Measurements from ENCODE around the gene BNC2.

The BNC2 gene

GRCh38 chr9:16817514-16817913, 53.0 kb downstream of the BNC2 start:
- H3K27ac ChIP-seq (ENCODE audit: poor library complexity, severe bottlenecking): no peak overlapping the region
- no peak overlapping the region for H3K4me3 ChIP-seq (ENCODE audit: severe bottlenecking)
- H3K36me3 ChIP-seq (ENCODE audit: low read depth): no peaks in the 10 kb centered on the region
- H3K9me3 ChIP-seq (ENCODE audit: severe bottlenecking): no peaks in the 10 kb centered on the region
- TF ChIP-seq CTCF (IDR thresholded peaks at IDR 0.05; ENCODE audit: poor library complexity, severe bottlenecking): no peak
- H3K4me1 ChIP-seq (ENCODE audit: insufficient read depth, poor library complexity, severe bottlenecking): no peaks in the 10 kb centered on the region
- ATAC-seq (ENCODE audit: low read depth): no peak
- DNase-seq (ENCODE audit: low spot score): no peak
- no peaks in the 10 kb centered on the region for H3K27me3 ChIP-seq (ENCODE audit: insufficient read depth, poor library complexity, severe bottlenecking)

DNA sequence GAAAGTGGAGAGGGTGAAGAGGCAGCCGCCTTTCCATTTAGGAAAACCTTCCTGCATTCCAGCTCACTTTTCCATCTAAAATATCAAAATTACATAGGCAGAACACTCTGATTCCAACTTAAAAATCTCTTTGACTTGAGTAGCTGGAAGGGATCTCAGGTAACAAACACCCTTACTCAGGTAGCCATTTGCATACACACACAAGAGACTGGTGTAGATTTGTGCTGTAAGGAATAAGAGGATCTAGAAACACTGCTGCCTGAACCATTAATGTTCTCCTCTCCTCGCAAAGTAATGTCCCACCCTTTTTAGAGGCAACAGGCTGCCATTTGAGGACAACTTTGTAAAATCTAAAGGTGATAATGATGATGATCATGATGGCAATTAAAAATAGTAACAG, 53.5 kb downstream of the BNC2 start:
- H3K27ac ChIP-seq (ENCODE audit: poor library complexity, severe bottlenecking): no peak overlapping the region
- no peak for ATAC-seq (ENCODE audit: low read depth)
- TF ChIP-seq CTCF (IDR thresholded peaks at IDR 0.05; ENCODE audit: poor library complexity, severe bottlenecking): no peak

DNA sequence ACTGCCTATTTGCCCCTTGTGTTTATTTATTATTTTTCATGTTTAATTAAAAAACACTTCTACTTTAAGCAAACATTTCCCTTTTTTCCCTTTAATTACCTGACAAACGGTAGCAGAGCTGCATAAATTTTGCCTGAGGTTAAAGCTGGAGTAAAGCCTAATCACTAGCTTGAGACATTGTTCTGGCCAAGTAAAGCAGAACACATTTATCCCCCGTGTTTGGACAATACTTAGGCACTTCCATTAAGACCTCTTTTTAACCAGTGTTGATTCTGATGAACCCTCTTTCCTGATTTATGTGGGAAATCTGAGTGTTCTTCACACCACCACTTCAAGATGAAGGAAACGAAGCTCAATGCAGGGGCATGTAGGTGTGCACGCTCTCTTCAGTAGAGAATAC, 54.5 kb downstream of the BNC2 start:
- Histone ChIP-seq H3K9me3 (ENCODE audit: severe bottlenecking) (no peaks in the 10 kb centered on the region), H3K4me1 (ENCODE audit: insufficient read depth, poor library complexity, severe bottlenecking) (no peaks in the 10 kb centered on the region), H3K27ac (ENCODE audit: poor library complexity, severe bottlenecking) (no peak overlapping the region), H3K36me3 (ENCODE audit: low read depth) (no peaks in the 10 kb centered on the region), H3K27me3 (ENCODE audit: insufficient read depth, poor library complexity, severe bottlenecking) (no peaks in the 10 kb centered on the region), H3K4me3 (ENCODE audit: severe bottlenecking) (no peak overlapping the region)
- TF ChIP-seq CTCF (IDR thresholded peaks at IDR 0.05; ENCODE audit: poor library complexity, severe bottlenecking): no peak
- DNase-seq (ENCODE audit: low spot score) (no peak), ATAC-seq (ENCODE audit: low read depth) (no peak)

More for the DNA sequence above, 53.5 kb downstream of the BNC2 start:
- H3K9me3 ChIP-seq (ENCODE audit: severe bottlenecking): no peaks in the 10 kb centered on the region
- DNase-seq (ENCODE audit: low spot score): no peak
- H3K4me1 ChIP-seq (ENCODE audit: insufficient read depth, poor library complexity, severe bottlenecking): no peaks in the 10 kb centered on the region
- no peaks in the 10 kb centered on the region for H3K36me3 ChIP-seq (ENCODE audit: low read depth)
- H3K4me3 ChIP-seq (ENCODE audit: severe bottlenecking): no peak overlapping the region
- H3K27me3 ChIP-seq (ENCODE audit: insufficient read depth, poor library complexity, severe bottlenecking): no peaks in the 10 kb centered on the region

- Histone ChIP-seq H3K4me3 (ENCODE audit: severe bottlenecking) (no peak overlapping the region), H3K27ac (ENCODE audit: poor library complexity, severe bottlenecking) (no peak overlapping the region), H3K4me1 (ENCODE audit: insufficient read depth, poor library complexity, severe bottlenecking) (no peaks in the 10 kb centered on the region), H3K27me3 (ENCODE audit: insufficient read depth, poor library complexity, severe bottlenecking) (no peaks in the 10 kb centered on the region), H3K9me3 (ENCODE audit: severe bottlenecking) (no peaks in the 10 kb centered on the region), H3K36me3 (ENCODE audit: low read depth) (no peaks in the 10 kb centered on the region)
- TF ChIP-seq CTCF (IDR thresholded peaks at IDR 0.05; ENCODE audit: poor library complexity, severe bottlenecking): no peak
- no peak for ATAC-seq (ENCODE audit: low read depth)
- DNase-seq (ENCODE audit: low spot score): no peak
Measured at GRCh38 chr9:16815079-16815478, 55.4 kb downstream of the BNC2 start.

- no peaks in the 10 kb centered on the region for H3K36me3 ChIP-seq (ENCODE audit: low read depth)
- no peaks in the 10 kb centered on the region for H3K9me3 ChIP-seq (ENCODE audit: severe bottlenecking)
- no peak overlapping the region for H3K4me3 ChIP-seq (ENCODE audit: severe bottlenecking)
- H3K27me3 ChIP-seq (ENCODE audit: insufficient read depth, poor library complexity, severe bottlenecking): no peaks in the 10 kb centered on the region
- DNase-seq (ENCODE audit: low spot score): no peak
- no peak overlapping the region for H3K27ac ChIP-seq (ENCODE audit: poor library complexity, severe bottlenecking)
- H3K4me1 ChIP-seq (ENCODE audit: insufficient read depth, poor library complexity, severe bottlenecking): no peaks in the 10 kb centered on the region
- no peak for ATAC-seq (ENCODE audit: low read depth)
- no peak for TF ChIP-seq CTCF (IDR thresholded peaks at IDR 0.05; ENCODE audit: poor library complexity, severe bottlenecking)
Measured at GRCh38 chr9:16813838-16814237, 56.6 kb downstream of the BNC2 start.

Measured in RWPE2 (cell line).